Measurements from ENCODE around the gene SDCCAG8.
A peak's percentile ranks its signal among the peaks of the same experiment; 100 is the strongest.

SDCCAG8 gene

DNA sequence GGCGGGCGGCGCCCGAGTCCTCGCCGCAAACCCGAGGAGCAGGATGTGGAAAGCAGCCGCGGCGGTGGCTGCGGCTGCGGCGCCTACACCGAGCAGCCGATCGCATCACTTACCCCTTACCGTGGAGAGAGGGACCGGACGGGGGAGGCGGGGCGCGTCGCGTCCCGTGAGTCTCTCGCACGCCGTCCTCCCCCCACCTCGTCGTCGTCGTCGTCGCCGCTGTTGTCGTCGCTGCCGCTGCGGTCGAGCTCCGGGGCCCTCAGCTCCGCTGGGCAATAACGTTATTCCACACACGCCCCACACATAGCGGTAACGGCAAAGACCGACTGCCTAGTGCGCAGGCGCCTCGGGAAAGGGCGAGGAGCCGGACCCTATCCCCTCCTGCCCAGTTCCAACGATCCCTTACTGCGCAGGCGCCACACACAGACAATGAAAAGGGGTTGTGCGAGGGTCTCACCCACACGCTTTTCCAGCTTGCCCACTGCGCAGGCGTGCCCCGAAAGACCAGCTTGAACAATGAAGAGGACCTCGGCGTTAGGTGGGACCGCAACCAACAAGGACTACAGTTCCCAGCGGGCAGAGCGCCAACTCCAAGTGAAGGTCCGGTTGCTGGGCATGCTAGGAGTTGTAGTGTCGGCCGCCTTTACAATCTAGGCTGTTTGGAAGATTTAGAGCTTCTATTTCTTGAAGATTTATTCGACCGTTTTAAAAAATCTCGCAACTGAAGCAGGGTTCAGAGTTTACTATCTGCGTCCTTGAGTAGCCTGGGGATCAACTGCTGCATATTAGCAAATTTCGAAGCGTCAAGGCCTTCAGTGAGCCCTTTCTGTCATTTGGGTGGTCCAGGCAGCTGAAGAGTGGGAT is 682 bp upstream of the SDCCAG8 start, which contains the start of gene CEP170:
CEP170 (minus strand) TSS at position 355 of the 864 bp plus-strand sequence. CDS start 30,001 bp downstream, outside the sequence.
- peak; percentile 74 for DNase-seq

- no peak for DNase-seq
Observed at GRCh38 chr1:243256590-243256989, 749 bp downstream of the SDCCAG8 start.

DNA sequence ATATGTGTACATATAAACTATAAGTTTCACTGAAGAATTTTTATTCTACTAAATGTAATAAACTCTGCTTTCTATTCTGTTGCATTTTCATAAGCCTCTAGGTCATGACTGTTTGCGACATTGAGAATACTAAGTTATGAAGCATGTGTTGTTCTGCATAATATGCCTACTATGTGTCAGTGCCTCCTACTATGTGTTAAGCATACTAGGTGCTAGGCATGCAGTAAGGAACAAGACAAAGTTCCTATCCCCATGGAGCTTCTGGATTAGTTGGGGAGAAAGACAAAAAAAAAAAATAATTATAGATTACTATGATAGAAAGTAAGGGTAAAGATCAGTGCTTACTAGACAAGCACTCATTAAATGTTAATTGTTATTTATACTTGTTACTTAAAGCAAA is 1.3 kb downstream of the SDCCAG8 start:
- no peak for DNase-seq

- no peak for DNase-seq
Observed at GRCh38 chr1:243258731-243259130, 2.9 kb downstream of the SDCCAG8 start.

GRCh38 chr1:243260221-243260880 is 4.5 kb downstream of the SDCCAG8 start:
- no peak for DNase-seq

DNA sequence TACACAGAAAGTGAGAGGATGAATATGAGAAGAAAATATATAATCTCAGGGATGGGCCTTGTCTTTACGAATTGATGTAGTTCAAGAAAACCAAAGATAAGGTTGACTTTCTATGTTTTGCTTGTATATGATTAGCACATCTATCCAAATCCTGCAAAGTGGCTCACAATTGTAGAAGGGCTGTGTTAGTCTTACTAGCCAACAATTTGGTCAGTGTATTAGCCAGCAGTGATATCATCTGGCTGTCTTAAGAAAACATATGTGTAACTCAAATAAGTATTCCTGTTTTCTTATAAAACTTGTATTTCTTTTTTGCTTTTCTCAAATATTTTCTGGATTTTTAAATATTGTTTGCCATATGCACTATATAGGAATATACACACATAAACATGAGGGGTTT is 5.5 kb downstream of the SDCCAG8 start:
- DNase-seq: no peak

DNA sequence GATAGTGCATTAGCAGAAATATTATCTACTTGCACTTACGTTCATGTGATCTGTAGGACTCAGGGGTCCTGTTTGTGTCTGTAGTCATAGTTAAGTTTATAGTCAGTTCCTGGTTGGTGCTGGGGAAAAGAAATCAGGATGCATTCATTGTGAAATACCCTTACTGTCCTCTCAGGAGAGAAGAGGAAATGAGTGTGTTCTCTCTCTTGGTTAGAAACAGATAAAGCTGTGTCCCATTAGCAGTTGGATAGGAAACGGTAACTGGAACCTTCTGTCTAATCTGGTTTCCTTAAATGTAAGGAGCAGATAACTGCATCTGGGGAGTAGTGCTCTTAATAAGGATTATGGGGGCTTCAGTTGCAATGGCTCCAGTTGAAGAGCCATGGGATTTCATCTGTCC is 8.9 kb downstream of the SDCCAG8 start:
- no peak for DNase-seq

- DNase-seq: no peak
Observed at GRCh38 chr1:243266231-243266630, 10.4 kb downstream of the SDCCAG8 start.

- no peak for DNase-seq
Observed at GRCh38 chr1:243267471-243267880, 11.6 kb downstream of the SDCCAG8 start.

GRCh38 chr1:243267914-243268653 is 12.2 kb downstream of the SDCCAG8 start:
- no peak for DNase-seq

DNA sequence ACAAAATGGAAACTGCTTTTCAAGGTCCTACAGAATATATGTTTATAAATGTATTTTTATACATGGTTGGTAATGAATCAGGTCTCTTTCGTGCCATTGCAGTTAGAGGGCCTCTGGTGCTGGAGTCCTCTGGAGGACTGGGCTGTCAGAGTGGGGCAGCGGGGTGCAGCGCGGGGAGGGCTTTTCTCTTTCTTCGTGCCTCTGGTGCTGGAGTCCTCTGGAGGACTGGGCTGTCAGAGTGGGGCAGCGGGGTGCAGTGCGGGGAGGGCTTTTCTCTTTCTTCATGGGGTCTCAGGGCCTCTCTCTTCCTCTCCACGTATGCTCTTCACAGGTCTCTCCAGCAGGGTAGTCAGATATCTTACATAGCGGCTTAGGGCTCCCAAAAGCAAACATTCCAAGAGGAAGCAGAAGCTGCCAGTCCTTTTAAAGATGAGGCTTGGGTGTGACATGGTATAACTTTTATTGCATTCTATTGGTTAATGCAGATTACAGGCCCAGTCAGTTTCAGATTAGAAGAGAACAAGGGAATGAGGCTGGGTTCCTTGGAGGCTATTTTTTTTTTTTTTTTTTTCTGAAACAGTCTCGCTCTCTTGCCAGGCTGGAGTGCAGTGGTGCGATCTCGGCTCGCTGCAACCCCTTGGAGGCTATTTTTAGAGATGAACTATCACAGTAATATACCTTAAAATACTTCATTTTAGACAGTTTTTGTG is 13.1 kb downstream of the SDCCAG8 start:
- no peak for DNase-seq

DNA sequence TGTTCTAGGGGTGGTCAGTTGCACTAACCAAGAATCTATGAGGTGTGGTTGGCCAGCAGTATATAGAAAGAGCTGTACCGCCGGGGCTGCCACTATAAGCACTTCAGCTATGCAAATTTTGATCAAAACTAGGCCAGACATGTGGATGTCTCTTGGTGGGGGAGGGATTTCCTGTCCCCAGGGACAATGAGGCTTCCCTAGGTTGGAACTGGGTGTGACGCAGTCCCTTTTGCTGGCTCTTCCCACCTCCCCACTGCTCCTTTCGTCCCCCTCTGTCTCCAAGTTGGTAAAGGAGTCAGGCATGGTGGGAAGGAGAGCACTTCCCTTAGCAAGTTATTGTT is 13.6 kb downstream of the SDCCAG8 start:
- no peak for DNase-seq

GRCh38 chr1:243270097-243270864 is 14.4 kb downstream of the SDCCAG8 start:
- no peak for DNase-seq

GRCh38 chr1:243271996-243272395 is 16.2 kb downstream of the SDCCAG8 start:
- no peak for DNase-seq

GRCh38 chr1:243272401-243272800 is 16.6 kb downstream of the SDCCAG8 start:
- no peak for DNase-seq

- no peak for DNase-seq
Observed at GRCh38 chr1:243273506-243273905, 17.7 kb downstream of the SDCCAG8 start.

- no peak for DNase-seq
Observed at GRCh38 chr1:243273945-243274344, 18.1 kb downstream of the SDCCAG8 start.

GRCh38 chr1:243275316-243275715 is 19.5 kb downstream of the SDCCAG8 start:
- DNase-seq: no peak

GRCh38 chr1:243280571-243281129 is 24.8 kb downstream of the SDCCAG8 start:
- DNase-seq: no peak

- no peak for DNase-seq
Observed at GRCh38 chr1:243281672-243282071, 25.8 kb downstream of the SDCCAG8 start.

GRCh38 chr1:243286409-243287122 is 30.7 kb downstream of the SDCCAG8 start:
- no peak for DNase-seq

Measured in activated CD4-positive, alpha-beta T cell treated with anti-CD3 and anti-CD28 coated beads for 1 hour (primary cell).